GM12878 (cell line): ENCODE results near the gene ABCG4.

Experiments used
- MXI1 ChIP-seq: fragments of 150-350 bp; IDR thresholded peaks from 2 replicates; pipeline ENCODE4 v1.6.1; 2011; ENCODE audit warnings: low read depth, mild to moderate bottlenecking, inconsistent platforms, low read length, improper control_type of control experiment
- POLR2A ChIP-seq: IDR thresholded peaks from 2 replicates; pipeline ENCODE4 v1.6.1; 2011; ENCODE audit warnings: low read depth, mild to moderate bottlenecking, low read length
- REST ChIP-seq: IDR thresholded peaks from 2 replicates; pipeline ENCODE4 v1.6.1; 2012; ENCODE audit warnings: mild to moderate bottlenecking, low read depth, low read length

GRCh38 chr11:119185981-119186634 is 37.3 kb downstream of the ABCG4 start:
- no peak for TF ChIP-seq POLR2A
- TF ChIP-seq MXI1 = no peak
- no peak for TF ChIP-seq REST
